Loucy (cell line): Measurements from ENCODE around the gene TMEM245.

Source experiments
- EZH2phosphoT487 ChIP-seq: fragments of 200-600 bp; IDR thresholded peaks from 2 replicates; pipeline ENCODE4 v1.6.1; 2018; ENCODE audit warnings: antibody characterized with exemption, mild to moderate bottlenecking, moderate library complexity, borderline replicate concordance
- TF ChIP-seq, protein P1 (sequence below): fragments of 200-600 bp; sonication (generic); conservative IDR thresholded peaks from 2 replicates; pipeline ENCODE4 v1.5.1; 2014; ENCODE audit warnings: mild to moderate bottlenecking, antibody characterized with exemption, low read length

DNA sequence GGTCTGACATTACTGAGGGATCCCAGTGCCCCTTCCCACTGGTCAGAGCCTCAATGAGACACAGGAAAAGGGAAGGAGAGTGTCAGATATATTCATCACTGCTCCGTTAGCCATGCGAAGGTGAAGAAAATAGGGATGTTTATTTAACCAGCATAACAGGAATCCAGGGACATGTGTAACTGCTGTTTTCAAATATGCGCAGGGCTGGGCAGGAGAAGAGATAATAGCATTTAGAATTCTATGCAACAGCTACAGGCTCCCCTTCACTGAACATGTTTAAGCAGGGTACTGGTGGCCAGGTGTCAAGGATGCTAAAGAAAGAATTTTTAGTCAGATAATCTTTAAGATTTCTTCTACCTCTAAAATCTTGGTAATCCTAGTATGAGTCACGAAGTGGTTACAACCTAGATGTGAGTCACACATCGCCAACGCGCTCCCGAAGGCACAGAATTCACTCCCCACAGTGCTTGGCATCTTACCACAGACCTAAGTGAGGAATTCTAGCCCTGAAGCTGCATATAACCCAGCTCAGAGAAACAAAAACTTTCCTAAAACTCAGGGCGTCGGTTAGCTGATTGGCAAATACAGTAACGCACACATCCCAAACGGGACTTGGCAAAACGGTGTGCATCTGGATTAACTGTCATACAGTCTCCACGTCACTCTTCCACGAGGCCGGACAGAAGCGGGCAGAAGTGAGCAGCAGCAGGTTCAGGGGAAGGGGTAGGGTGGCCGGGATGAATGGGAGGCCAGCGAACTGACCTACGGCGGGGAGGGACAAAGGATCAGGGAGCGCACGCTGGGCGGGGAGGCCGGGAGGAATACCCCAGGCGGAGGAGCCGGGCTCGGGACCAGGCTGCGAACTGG is 107.5 kb downstream of the TMEM245 start:
- TF ChIP-seq, protein P1, sequence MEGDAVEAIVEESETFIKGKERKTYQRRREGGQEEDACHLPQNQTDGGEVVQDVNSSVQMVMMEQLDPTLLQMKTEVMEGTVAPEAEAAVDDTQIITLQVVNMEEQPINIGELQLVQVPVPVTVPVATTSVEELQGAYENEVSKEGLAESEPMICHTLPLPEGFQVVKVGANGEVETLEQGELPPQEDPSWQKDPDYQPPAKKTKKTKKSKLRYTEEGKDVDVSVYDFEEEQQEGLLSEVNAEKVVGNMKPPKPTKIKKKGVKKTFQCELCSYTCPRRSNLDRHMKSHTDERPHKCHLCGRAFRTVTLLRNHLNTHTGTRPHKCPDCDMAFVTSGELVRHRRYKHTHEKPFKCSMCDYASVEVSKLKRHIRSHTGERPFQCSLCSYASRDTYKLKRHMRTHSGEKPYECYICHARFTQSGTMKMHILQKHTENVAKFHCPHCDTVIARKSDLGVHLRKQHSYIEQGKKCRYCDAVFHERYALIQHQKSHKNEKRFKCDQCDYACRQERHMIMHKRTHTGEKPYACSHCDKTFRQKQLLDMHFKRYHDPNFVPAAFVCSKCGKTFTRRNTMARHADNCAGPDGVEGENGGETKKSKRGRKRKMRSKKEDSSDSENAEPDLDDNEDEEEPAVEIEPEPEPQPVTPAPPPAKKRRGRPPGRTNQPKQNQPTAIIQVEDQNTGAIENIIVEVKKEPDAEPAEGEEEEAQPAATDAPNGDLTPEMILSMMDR, result no peak
- TF ChIP-seq EZH2phosphoT487, result no peak
